ENCODE data around the gene WBP11.
A peak's percentile ranks its signal among the peaks of the same experiment; 100 is the strongest.
"Not testable (repeated sequence)": the region's sequence is repeated elsewhere in the genome, so short reads cannot be mapped to it uniquely, and the experiment has no call there.

The WBP11 gene

GRCh38 chr12:14775636-14775980, 27.7 kb downstream of the WBP11 start:
- no peak overlapping the region for H3K4me3 ChIP-seq (ENCODE audit: low read length)
- DNase-seq (ENCODE audit: low read depth, low spot score): no peak

- no peak overlapping the region for H3K4me3 ChIP-seq (ENCODE audit: low read length)
- no peak for DNase-seq (ENCODE audit: low read depth, low spot score)
Observed at GRCh38 chr12:14774906-14775635, 28.2 kb downstream of the WBP11 start.

- H3K4me3 ChIP-seq (ENCODE audit: low read length): no peak overlapping the region
- no peak for DNase-seq (ENCODE audit: low read depth, low spot score)
Observed at GRCh38 chr12:14774074-14774905, 29.0 kb downstream of the WBP11 start.

GRCh38 chr12:14773685-14774073, 29.6 kb downstream of the WBP11 start:
- no peak overlapping the region for H3K4me3 ChIP-seq (ENCODE audit: low read length)
- DNase-seq (ENCODE audit: low read depth, low spot score): no peak

- DNase-seq (ENCODE audit: low read depth, low spot score): no peak
- H3K4me3 ChIP-seq (ENCODE audit: low read length): no peak overlapping the region
Observed at GRCh38 chr12:14772946-14773345, 30.3 kb downstream of the WBP11 start.

- DNase-seq (ENCODE audit: low read depth, low spot score): peak; percentile 63
- H3K4me3 ChIP-seq (ENCODE audit: low read length): peak overlapping the region; percentile 94
Observed at GRCh38 chr12:14771651-14772137, 31.6 kb downstream of the WBP11 start.

GRCh38 chr12:14770496-14771461, 32.5 kb downstream of the WBP11 start:
- H3K4me3 ChIP-seq (ENCODE audit: low read length): peak overlapping the region; percentile 94
- DNase-seq (ENCODE audit: low read depth, low spot score): peak; percentile 94

GRCh38 chr12:14769969-14770495, 33.2 kb downstream of the WBP11 start:
- DNase-seq (ENCODE audit: low read depth, low spot score): peak; percentile 83
- H3K4me3 ChIP-seq (ENCODE audit: low read length): peak overlapping the region; percentile 94

GRCh38 chr12:14769466-14769968, 33.8 kb downstream of the WBP11 start:
- no peak for DNase-seq (ENCODE audit: low read depth, low spot score)
- H3K4me3 ChIP-seq (ENCODE audit: low read length): peak overlapping the region; percentile 94

- no peak for DNase-seq (ENCODE audit: low read depth, low spot score)
- no peak overlapping the region for H3K4me3 ChIP-seq (ENCODE audit: low read length)
Observed at GRCh38 chr12:14768823-14769405, 34.4 kb downstream of the WBP11 start.

GRCh38 chr12:14767617-14768016, 35.7 kb downstream of the WBP11 start:
- DNase-seq (ENCODE audit: low read depth, low spot score): no peak

GRCh38 chr12:14766649-14767215, 36.5 kb downstream of the WBP11 start:
- H3K4me3 ChIP-seq (ENCODE audit: low read length): no peak overlapping the region
- no peak for DNase-seq (ENCODE audit: low read depth, low spot score)

More at GRCh38 chr12:14767617-14768016, 35.7 kb downstream of the WBP11 start:
- no peak overlapping the region for H3K4me3 ChIP-seq (ENCODE audit: low read length)

- DNase-seq (ENCODE audit: low read depth, low spot score); H3K4me3 ChIP-seq (ENCODE audit: low read length): not testable (repeated sequence)
Observed at GRCh38 chr12:14766020-14766419, 37.3 kb downstream of the WBP11 start.

GRCh38 chr12:14765398-14765797, 37.9 kb downstream of the WBP11 start:
- no peak for DNase-seq (ENCODE audit: low read depth, low spot score)

GRCh38 chr12:14759711-14760280, 43.5 kb downstream of the WBP11 start:
- DNase-seq (ENCODE audit: low read depth, low spot score); H3K4me3 ChIP-seq (ENCODE audit: low read length): not testable (repeated sequence)

More at GRCh38 chr12:14765398-14765797, 37.9 kb downstream of the WBP11 start:
- no peak overlapping the region for H3K4me3 ChIP-seq (ENCODE audit: low read length)

GRCh38 chr12:14756334-14757143, 46.7 kb downstream of the WBP11 start:
- DNase-seq (ENCODE audit: low read depth, low spot score): no peak
- no peak overlapping the region for H3K4me3 ChIP-seq (ENCODE audit: low read length)

- DNase-seq (ENCODE audit: low read depth, low spot score): no peak
Observed at GRCh38 chr12:14751986-14752385, 51.3 kb downstream of the WBP11 start.

More at GRCh38 chr12:14751986-14752385, 51.3 kb downstream of the WBP11 start:
- H3K4me3 ChIP-seq (ENCODE audit: low read length): no peak overlapping the region
